ENCODE measurements around the gene CNTNAP5.
A peak's percentile ranks its signal among the peaks of the same experiment; 100 is the strongest.

Gene CNTNAP5

DNA sequence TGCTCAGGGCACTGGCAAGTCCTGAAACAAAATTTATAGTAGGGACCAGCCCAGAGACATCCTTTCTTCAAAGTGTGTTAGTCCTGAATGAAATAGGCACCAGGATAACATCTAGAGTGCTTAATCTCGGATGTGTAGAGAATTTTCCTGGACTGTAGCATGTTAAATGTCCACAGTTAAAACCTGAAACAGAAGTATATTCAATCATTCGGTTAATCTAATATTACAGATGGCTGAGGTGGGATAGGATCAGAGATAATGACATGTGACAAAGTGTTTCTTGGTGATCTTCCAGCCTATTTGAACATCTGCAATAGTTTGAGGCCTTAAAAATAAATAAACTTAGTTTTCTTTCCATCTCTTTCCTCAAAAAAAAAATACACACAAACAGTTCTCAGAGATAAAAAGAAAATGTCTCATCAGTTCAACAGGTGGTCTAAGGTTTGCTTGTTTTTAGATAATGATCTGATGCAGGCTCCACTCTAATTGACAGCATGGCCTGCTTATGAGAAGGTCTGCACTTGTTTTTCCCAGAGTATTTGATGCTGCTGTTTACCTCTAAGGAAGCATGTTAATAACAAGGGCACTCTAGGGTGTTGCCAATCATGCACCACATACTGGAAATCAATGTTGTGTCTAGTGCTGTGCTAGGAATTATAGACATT is 25.9 kb downstream of the CNTNAP5 start:
- ATAC-seq = no peak
- TF ChIP-seq TCF4 (CRISPR knock-in tag; IDR thresholded peaks at IDR 0.05; ENCODE audit: borderline replicate concordance) (peak; percentile 48; the same call in 1 of the 2 replicates), GLIS3 (CRISPR knock-in tag; IDR thresholded peaks at IDR 0.05) (no peak), ISL1 (CRISPR knock-in tag; IDR thresholded peaks at IDR 0.05) (no peak), ZFP30 (CRISPR knock-in tag; IDR thresholded peaks at IDR 0.05) (no peak)
- TF ChIP-seq, protein P1, sequence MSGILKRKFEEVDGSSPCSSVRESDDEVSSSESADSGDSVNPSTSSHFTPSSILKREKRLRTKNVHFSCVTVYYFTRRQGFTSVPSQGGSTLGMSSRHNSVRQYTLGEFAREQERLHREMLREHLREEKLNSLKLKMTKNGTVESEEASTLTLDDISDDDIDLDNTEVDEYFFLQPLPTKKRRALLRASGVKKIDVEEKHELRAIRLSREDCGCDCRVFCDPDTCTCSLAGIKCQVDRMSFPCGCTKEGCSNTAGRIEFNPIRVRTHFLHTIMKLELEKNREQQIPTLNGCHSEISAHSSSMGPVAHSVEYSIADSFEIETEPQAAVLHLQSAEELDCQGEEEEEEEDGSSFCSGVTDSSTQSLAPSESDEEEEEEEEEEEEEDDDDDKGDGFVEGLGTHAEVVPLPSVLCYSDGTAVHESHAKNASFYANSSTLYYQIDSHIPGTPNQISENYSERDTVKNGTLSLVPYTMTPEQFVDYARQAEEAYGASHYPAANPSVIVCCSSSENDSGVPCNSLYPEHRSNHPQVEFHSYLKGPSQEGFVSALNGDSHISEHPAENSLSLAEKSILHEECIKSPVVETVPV (CRISPR knock-in tag; IDR thresholded peaks at IDR 0.05) = no peak
- TF ChIP-seq, protein P2, sequence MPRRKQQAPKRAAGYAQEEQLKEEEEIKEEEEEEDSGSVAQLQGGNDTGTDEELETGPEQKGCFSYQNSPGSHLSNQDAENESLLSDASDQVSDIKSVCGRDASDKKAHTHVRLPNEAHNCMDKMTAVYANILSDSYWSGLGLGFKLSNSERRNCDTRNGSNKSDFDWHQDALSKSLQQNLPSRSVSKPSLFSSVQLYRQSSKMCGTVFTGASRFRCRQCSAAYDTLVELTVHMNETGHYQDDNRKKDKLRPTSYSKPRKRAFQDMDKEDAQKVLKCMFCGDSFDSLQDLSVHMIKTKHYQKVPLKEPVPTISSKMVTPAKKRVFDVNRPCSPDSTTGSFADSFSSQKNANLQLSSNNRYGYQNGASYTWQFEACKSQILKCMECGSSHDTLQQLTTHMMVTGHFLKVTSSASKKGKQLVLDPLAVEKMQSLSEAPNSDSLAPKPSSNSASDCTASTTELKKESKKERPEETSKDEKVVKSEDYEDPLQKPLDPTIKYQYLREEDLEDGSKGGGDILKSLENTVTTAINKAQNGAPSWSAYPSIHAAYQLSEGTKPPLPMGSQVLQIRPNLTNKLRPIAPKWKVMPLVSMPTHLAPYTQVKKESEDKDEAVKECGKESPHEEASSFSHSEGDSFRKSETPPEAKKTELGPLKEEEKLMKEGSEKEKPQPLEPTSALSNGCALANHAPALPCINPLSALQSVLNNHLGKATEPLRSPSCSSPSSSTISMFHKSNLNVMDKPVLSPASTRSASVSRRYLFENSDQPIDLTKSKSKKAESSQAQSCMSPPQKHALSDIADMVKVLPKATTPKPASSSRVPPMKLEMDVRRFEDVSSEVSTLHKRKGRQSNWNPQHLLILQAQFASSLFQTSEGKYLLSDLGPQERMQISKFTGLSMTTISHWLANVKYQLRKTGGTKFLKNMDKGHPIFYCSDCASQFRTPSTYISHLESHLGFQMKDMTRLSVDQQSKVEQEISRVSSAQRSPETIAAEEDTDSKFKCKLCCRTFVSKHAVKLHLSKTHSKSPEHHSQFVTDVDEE (CRISPR knock-in tag; IDR thresholded peaks at IDR 0.05) = no peak
- TF ChIP-seq, protein P3, sequence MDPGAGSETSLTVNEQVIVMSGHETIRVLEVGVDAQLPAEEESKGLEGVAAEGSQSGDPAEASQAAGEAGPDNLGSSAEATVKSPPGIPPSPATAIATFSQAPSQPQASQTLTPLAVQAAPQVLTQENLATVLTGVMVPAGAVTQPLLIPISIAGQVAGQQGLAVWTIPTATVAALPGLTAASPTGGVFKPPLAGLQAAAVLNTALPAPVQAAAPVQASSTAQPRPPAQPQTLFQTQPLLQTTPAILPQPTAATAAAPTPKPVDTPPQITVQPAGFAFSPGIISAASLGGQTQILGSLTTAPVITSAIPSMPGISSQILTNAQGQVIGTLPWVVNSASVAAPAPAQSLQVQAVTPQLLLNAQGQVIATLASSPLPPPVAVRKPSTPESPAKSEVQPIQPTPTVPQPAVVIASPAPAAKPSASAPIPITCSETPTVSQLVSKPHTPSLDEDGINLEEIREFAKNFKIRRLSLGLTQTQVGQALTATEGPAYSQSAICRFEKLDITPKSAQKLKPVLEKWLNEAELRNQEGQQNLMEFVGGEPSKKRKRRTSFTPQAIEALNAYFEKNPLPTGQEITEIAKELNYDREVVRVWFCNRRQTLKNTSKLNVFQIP (CRISPR knock-in tag; IDR thresholded peaks at IDR 0.05; ENCODE audit: borderline replicate concordance, low read depth) = no peak

DNA sequence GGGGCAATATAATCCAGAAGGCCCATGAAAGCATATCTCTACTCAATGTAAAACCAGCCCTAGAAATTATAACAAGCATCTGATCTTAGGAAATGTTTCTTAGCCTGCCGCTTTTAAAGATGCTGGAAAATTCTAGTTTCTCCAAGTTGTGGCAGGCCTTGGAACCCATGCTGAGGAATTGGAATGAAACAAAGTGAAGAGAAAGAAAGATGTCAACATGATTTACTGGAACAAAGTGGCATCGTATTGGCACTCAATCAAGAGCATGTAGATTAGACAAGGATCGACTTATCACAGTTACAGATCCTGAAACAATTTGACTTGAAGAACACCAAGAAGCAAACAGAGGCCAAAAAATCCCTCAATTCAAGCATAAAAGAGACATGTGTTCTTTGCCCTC is 28.7 kb downstream of the CNTNAP5 start:
- TF ChIP-seq, protein P2 (CRISPR knock-in tag; IDR thresholded peaks at IDR 0.05) = no peak
- no peak for TF ChIP-seq OSR1 (CRISPR knock-in tag; IDR thresholded peaks at IDR 0.05)
- TF ChIP-seq, protein P1 (CRISPR knock-in tag; IDR thresholded peaks at IDR 0.05) = no peak
- TF ChIP-seq CSDC2 (CRISPR knock-in tag; IDR thresholded peaks at IDR 0.05) = no peak
- no peak for TF ChIP-seq TCF4 (CRISPR knock-in tag; IDR thresholded peaks at IDR 0.05; ENCODE audit: borderline replicate concordance)
- no peak for TF ChIP-seq ISL1 (CRISPR knock-in tag; IDR thresholded peaks at IDR 0.05)
- TF ChIP-seq ZNF565 (CRISPR knock-in tag; conservative IDR thresholded peaks at IDR 0.05; ENCODE audit: low read depth) = no peak
- no peak for TF ChIP-seq ESRRG (CRISPR knock-in tag; IDR thresholded peaks at IDR 0.05)
- TF ChIP-seq, protein P4, sequence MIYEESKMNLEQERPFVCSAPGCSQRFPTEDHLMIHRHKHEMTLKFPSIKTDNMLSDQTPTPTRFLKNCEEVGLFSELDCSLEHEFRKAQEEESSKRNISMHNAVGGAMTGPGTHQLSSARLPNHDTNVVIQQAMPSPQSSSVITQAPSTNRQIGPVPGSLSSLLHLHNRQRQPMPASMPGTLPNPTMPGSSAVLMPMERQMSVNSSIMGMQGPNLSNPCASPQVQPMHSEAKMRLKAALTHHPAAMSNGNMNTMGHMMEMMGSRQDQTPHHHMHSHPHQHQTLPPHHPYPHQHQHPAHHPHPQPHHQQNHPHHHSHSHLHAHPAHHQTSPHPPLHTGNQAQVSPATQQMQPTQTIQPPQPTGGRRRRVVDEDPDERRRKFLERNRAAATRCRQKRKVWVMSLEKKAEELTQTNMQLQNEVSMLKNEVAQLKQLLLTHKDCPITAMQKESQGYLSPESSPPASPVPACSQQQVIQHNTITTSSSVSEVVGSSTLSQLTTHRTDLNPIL (CRISPR knock-in tag; IDR thresholded peaks at IDR 0.05; ENCODE audit: low read depth) = no peak
- TF ChIP-seq RARB (CRISPR knock-in tag; IDR thresholded peaks at IDR 0.05) = no peak
- no peak for TF ChIP-seq GLIS3 (CRISPR knock-in tag; IDR thresholded peaks at IDR 0.05)
- no peak for TF ChIP-seq ZFP3 (CRISPR knock-in tag; IDR thresholded peaks at IDR 0.05)
- TF ChIP-seq ZFP30 (CRISPR knock-in tag; IDR thresholded peaks at IDR 0.05) = no peak
- TF ChIP-seq, protein P5, sequence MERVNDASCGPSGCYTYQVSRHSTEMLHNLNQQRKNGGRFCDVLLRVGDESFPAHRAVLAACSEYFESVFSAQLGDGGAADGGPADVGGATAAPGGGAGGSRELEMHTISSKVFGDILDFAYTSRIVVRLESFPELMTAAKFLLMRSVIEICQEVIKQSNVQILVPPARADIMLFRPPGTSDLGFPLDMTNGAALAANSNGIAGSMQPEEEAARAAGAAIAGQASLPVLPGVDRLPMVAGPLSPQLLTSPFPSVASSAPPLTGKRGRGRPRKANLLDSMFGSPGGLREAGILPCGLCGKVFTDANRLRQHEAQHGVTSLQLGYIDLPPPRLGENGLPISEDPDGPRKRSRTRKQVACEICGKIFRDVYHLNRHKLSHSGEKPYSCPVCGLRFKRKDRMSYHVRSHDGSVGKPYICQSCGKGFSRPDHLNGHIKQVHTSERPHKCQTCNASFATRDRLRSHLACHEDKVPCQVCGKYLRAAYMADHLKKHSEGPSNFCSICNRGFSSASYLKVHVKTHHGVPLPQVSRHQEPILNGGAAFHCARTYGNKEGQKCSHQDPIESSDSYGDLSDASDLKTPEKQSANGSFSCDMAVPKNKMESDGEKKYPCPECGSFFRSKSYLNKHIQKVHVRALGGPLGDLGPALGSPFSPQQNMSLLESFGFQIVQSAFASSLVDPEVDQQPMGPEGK (CRISPR knock-in tag; IDR thresholded peaks at IDR 0.05; ENCODE audit: borderline replicate concordance) = no peak
- TF ChIP-seq TOX (CRISPR knock-in tag; IDR thresholded peaks at IDR 0.05; ENCODE audit: borderline replicate concordance) = no peak
- TF ChIP-seq ZC3H10 (CRISPR knock-in tag; IDR thresholded peaks at IDR 0.05) = no peak
- ATAC-seq = no peak

All from SK-N-SH treated with all-trans-retinoic acid at 6 μM for 48 hours (cell line).